LoVo (cell line): ENCODE results near the gene CYB5R3.
A peak's percentile ranks its signal among the peaks of the same experiment; 100 is the strongest.
"Not testable (repeated sequence)": the region's sequence is repeated elsewhere in the genome, so short reads cannot be mapped to it uniquely, and the experiment has no call there.

Experiments used
- DNase-seq: peaks from one replicate; pipeline ENCODE4 v3.0.0-alpha.2; 2016; ENCODE audit warnings: low spot score

CYB5R3 gene

GRCh38 chr22:42678894-42679293 is 29.7 kb upstream of the CYB5R3 start:
- no peak for DNase-seq

GRCh38 chr22:42677936-42678335 is 28.7 kb upstream of the CYB5R3 start:
- not testable (repeated sequence) for DNase-seq

- DNase-seq = no peak
These were observed 26.9 kb upstream of the CYB5R3 start for GRCh38 chr22:42676059-42676607.

GRCh38 chr22:42673898-42674401 is 24.8 kb upstream of the CYB5R3 start:
- DNase-seq = no peak

- not testable (repeated sequence) for DNase-seq
These were observed 23.9 kb upstream of the CYB5R3 start for GRCh38 chr22:42673071-42673470.

GRCh38 chr22:42670921-42671709 is 21.9 kb upstream of the CYB5R3 start:
- no peak for DNase-seq

- DNase-seq = no peak
These were observed 20.9 kb upstream of the CYB5R3 start for GRCh38 chr22:42670046-42670445.

GRCh38 chr22:42666393-42666792 is 17.2 kb upstream of the CYB5R3 start:
- not testable (repeated sequence) for DNase-seq

- DNase-seq = no peak
These were observed 16.0 kb upstream of the CYB5R3 start for GRCh38 chr22:42664976-42665831.

GRCh38 chr22:42661985-42662831 is 13.0 kb upstream of the CYB5R3 start:
- DNase-seq = peak; percentile 82

- no peak for DNase-seq
These were observed 7.4 kb upstream of the CYB5R3 start for GRCh38 chr22:42656578-42656977.

- no peak for DNase-seq
These were observed 6.5 kb upstream of the CYB5R3 start for GRCh38 chr22:42655693-42656092.

GRCh38 chr22:42654436-42655073 is 5.4 kb upstream of the CYB5R3 start:
- no peak for DNase-seq

- no peak for DNase-seq
These were observed 4.8 kb upstream of the CYB5R3 start for GRCh38 chr22:42653999-42654398.

GRCh38 chr22:42651134-42651533 is 1.9 kb upstream of the CYB5R3 start:
- DNase-seq = no peak

- peak; percentile 69 for DNase-seq
These were observed 585 bp downstream of the CYB5R3 start for GRCh38 chr22:42648368-42649245.

GRCh38 chr22:42648017-42648367 is 1.2 kb downstream of the CYB5R3 start:
- DNase-seq = no peak

GRCh38 chr22:42646569-42647525 is 2.3 kb downstream of the CYB5R3 start:
- DNase-seq = no peak

GRCh38 chr22:42645938-42646568 is 3.1 kb downstream of the CYB5R3 start:
- DNase-seq = no peak
